ENCODE results near the gene OR10A6. TPM values are rescaled to one million over a fixed set of nuclear protein-coding genes. Genes with fewer than 3 reads are reported as not detected.

OR10A6 gene
- polyA plus RNA-seq, 1 donor from 2014 or later: not detected

DNA sequence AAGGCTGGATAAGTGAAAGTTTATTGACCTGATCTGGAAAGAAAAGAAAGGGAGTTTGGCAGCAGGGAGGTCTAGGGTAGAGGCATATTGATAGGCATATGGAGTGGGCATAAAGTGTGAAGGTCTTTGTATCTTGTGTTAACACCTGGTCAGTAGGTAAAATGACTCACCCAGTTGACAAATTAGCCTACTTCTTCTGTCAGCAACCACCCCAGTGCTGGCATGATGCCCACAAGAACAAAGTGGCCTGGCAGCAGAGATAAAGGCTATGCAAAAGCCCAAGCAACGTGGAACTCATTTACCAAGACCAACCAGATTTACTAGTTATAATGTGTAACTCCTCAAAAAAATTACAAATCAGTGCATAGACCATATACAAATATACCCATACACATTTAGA, 5.5 kb upstream of the OR10A6 start:
- no peak overlapping the region for H3K27ac ChIP-seq (ENCODE audit: low read length)
- H3K9ac ChIP-seq (ENCODE audit: low read length): no peak overlapping the region
- no peak overlapping the region for H3K4me2 ChIP-seq (ENCODE audit: low read length)
- H3K36me3 ChIP-seq (ENCODE audit: insufficient read depth, low read length): no peaks in the 10 kb centered on the region
- TF ChIP-seq, protein P1, sequence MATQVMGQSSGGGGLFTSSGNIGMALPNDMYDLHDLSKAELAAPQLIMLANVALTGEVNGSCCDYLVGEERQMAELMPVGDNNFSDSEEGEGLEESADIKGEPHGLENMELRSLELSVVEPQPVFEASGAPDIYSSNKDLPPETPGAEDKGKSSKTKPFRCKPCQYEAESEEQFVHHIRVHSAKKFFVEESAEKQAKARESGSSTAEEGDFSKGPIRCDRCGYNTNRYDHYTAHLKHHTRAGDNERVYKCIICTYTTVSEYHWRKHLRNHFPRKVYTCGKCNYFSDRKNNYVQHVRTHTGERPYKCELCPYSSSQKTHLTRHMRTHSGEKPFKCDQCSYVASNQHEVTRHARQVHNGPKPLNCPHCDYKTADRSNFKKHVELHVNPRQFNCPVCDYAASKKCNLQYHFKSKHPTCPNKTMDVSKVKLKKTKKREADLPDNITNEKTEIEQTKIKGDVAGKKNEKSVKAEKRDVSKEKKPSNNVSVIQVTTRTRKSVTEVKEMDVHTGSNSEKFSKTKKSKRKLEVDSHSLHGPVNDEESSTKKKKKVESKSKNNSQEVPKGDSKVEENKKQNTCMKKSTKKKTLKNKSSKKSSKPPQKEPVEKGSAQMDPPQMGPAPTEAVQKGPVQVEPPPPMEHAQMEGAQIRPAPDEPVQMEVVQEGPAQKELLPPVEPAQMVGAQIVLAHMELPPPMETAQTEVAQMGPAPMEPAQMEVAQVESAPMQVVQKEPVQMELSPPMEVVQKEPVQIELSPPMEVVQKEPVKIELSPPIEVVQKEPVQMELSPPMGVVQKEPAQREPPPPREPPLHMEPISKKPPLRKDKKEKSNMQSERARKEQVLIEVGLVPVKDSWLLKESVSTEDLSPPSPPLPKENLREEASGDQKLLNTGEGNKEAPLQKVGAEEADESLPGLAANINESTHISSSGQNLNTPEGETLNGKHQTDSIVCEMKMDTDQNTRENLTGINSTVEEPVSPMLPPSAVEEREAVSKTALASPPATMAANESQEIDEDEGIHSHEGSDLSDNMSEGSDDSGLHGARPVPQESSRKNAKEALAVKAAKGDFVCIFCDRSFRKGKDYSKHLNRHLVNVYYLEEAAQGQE (IDR thresholded peaks at IDR 0.05; ENCODE audit: borderline replicate concordance): no peak
- TF ChIP-seq TAF1 (IDR thresholded peaks at IDR 0.05; ENCODE audit: low read depth) (no peak), EZH2 (IDR thresholded peaks at IDR 0.05; ENCODE audit: borderline replicate concordance, insufficient read depth, low read length, poor library complexity, severe bottlenecking) (no peak)
- H3K9me2 ChIP-seq (ENCODE audit: insufficient read depth, low read length): no peaks in the 10 kb centered on the region
- H3K4me3 ChIP-seq (ENCODE audit: low read length): no peak overlapping the region
- no peaks in the 10 kb centered on the region for H3K79me2 ChIP-seq (replicated peaks; ENCODE audit: insufficient read depth, low read length)
- no peak overlapping the region for H2AFZ ChIP-seq (ENCODE audit: low read depth, low read length)
- no peaks in the 10 kb centered on the region for H4K20me1 ChIP-seq (ENCODE audit: insufficient read depth)
- H3K27me3 ChIP-seq (ENCODE audit: insufficient read depth, low read depth, low read length): no peaks in the 10 kb centered on the region
- no peaks in the 10 kb centered on the region for H3K9me3 ChIP-seq (ENCODE audit: low read length)
- H3F3A ChIP-seq (ENCODE audit: insufficient read depth, low read length, poor library complexity, severe bottlenecking): no peaks in the 10 kb centered on the region

DNA sequence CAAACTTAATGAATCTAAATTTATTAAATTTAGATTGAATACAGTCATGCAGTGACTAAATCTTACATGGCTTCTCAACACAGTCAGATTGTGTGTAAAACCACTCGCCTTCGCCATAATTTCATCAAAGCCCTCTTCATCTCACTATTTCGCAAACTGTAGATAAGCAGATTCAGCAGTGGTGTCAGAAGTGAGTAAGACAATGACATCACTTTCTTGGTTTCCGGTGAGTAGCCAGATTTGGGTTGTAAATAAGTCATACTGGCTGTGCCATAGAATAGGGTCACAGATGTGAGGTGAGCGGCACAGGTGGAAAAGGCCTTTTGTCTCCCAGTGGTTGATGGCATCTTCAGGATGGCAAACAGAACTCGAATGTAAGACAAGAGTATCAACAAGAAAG, 3.4 kb downstream of the OR10A6 start:
- Histone ChIP-seq H2AFZ (ENCODE audit: low read depth, low read length) (no peak overlapping the region), H3K4me3 (ENCODE audit: low read length) (no peak overlapping the region), H3K27me3 (ENCODE audit: insufficient read depth, low read depth, low read length) (no peaks in the 10 kb centered on the region), H3F3A (ENCODE audit: insufficient read depth, low read length, poor library complexity, severe bottlenecking) (no peaks in the 10 kb centered on the region), H3K4me2 (ENCODE audit: low read length) (no peak overlapping the region), H3K9me3 (ENCODE audit: low read length) (no peaks in the 10 kb centered on the region), H3K79me2 (replicated peaks; ENCODE audit: insufficient read depth, low read length) (no peaks in the 10 kb centered on the region), H3K9ac (ENCODE audit: low read length) (no peak overlapping the region), H3K27ac (ENCODE audit: low read length) (no peak overlapping the region), H4K20me1 (ENCODE audit: insufficient read depth) (no peaks in the 10 kb centered on the region), H3K36me3 (ENCODE audit: insufficient read depth, low read length) (no peaks in the 10 kb centered on the region), H3K9me2 (ENCODE audit: insufficient read depth, low read length) (no peaks in the 10 kb centered on the region)
- TF ChIP-seq SMC3 (conservative IDR thresholded peaks at IDR 0.05; ENCODE audit: poor library complexity): no peak
- TF ChIP-seq POLR2AphosphoS5 (IDR thresholded peaks at IDR 0.05): no peak
- TF ChIP-seq EZH2 (IDR thresholded peaks at IDR 0.05; ENCODE audit: borderline replicate concordance, insufficient read depth, low read length, poor library complexity, severe bottlenecking): no peak
- no peak for TF ChIP-seq RAD21 (conservative IDR thresholded peaks at IDR 0.05)
- no peak for TF ChIP-seq CTCF (IDR thresholded peaks at IDR 0.05; ENCODE audit: poor library complexity, severe bottlenecking)
- TF ChIP-seq EP300 (conservative IDR thresholded peaks at IDR 0.05; ENCODE audit: poor library complexity, severe bottlenecking): no peak
- no peak for TF ChIP-seq MXI1 (conservative IDR thresholded peaks at IDR 0.05; ENCODE audit: poor library complexity, severe bottlenecking)
- TF ChIP-seq TAF1 (IDR thresholded peaks at IDR 0.05; ENCODE audit: low read depth): no peak
- TF ChIP-seq, protein P1 (IDR thresholded peaks at IDR 0.05; ENCODE audit: borderline replicate concordance): no peak

Data from neural cell (in vitro differentiated cells).